ENCODE measurements around the gene APH1B. TPM values are rescaled to one million over a fixed set of nuclear protein-coding genes. Genes with fewer than 3 reads are reported as not detected.
A peak's percentile ranks its signal among the peaks of the same experiment; 100 is the strongest.

Gene APH1B
- total and polyA plus RNA-seq, 5 donors, result 6.0 to 13.4 (median 10.7) TPM

DNA sequence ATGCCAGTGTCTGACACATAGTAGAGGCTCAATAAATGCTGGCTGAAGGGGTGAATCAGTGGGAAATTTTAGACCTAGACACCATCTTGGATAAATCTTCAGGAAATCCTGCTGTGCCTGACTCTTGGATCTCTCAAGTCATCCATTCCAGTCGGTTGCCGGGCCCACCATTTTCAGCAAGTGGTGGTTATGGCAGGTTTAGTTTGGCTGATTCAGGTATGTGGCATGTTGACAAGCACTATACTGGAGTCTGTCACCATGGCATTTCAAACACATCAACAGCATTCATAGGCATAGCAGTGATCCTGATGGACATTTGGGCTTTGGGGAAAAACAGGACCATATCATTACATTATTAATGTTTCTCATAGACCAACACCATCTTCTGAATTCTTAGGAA, 25.7 kb upstream of the APH1B start:
- Histone ChIP-seq H3K27ac (ENCODE audit: low read length) (no peak overlapping the region), H3K27me3 (ENCODE audit: control insufficient read depth, insufficient read depth) (no peaks in the 10 kb centered on the region), H3K4me1 (ENCODE audit: control insufficient read depth, insufficient read depth, low read length) (peaks cover 2% of the 10 kb centered on the region), H3K4me3 (ENCODE audit: low read length) (no peak overlapping the region), H3K9me3 (ENCODE audit: control insufficient read depth, low read length) (no peaks in the 10 kb centered on the region)
- 89% methylated on average over 2 of the region's 2 CpGs for WGBS
- ATAC-seq (no peak), DNase-seq (no peak)
- intact Hi-C loops (cut with DNase I), result loop anchor here in 1 of 4 donors (10.0 kb wide), 1 partner anchor 57 kb away; no protein-coding TSS in a partner anchor

DNA sequence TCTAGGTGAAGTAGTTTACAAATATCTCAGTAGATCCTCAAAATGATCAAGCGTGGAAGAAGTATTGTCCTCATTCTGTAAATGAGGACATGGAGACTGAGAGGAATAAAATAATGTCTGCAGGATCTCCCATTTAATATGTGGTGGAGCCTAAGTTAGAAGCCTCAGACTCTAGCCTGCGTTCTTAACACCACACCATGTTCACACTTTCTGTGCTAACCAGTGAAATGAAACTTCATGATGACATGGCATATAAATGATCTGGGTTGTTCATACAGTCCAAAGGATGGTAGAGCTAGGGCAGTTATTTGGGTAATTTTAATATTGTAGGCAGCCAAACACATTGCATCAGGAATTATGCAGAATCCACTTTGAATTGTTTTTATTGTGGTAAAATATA, 25.1 kb upstream of the APH1B start:
- intact Hi-C loops (cut with DNase I), result loop anchor here in 1 of 4 donors (10.0 kb wide), 1 partner anchor 57 kb away; no protein-coding TSS in a partner anchor
- Histone ChIP-seq H3K27me3 (ENCODE audit: control insufficient read depth, insufficient read depth) (no peaks in the 10 kb centered on the region), H3K9me3 (ENCODE audit: control insufficient read depth, low read length) (no peaks in the 10 kb centered on the region), H3K27ac (ENCODE audit: low read length) (no peak overlapping the region), H3K4me1 (ENCODE audit: control insufficient read depth, insufficient read depth, low read length) (peaks cover 2% of the 10 kb centered on the region), H3K4me3 (ENCODE audit: low read length) (no peak overlapping the region)
- WGBS, result 95% methylated on average over 2 of the region's 2 CpGs
- no peak for DNase-seq
- no peak for ATAC-seq

DNA sequence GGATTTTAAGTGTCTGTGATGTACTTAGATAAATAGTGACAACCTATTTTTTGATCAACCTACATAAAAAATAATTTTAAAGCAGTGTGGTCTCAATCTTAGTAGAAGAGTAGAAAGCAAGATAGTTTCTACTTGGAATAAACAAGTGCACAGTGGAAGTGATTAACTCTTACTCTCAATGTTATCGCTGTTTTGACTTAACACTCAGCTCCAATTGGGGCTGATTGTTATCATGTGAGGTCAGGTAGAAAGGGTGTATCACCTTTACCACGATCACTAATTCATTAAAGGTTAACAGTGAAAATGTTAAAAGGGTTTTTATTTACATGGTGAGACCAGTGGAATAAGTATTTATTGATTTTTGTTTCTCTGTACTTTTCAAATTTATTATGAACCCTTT, 22.4 kb upstream of the APH1B start:
- WGBS, result 89% methylated on average over 2 of the region's 2 CpGs
- ATAC-seq (no peak), DNase-seq (no peak)
- Histone ChIP-seq H3K4me1 (ENCODE audit: control insufficient read depth, insufficient read depth, low read length) (no peaks in the 10 kb centered on the region), H3K9me3 (ENCODE audit: control insufficient read depth, low read length) (no peaks in the 10 kb centered on the region), H3K4me3 (ENCODE audit: low read length) (no peak overlapping the region), H3K27ac (ENCODE audit: low read length) (no peak overlapping the region), H3K27me3 (ENCODE audit: control insufficient read depth, insufficient read depth) (no peaks in the 10 kb centered on the region)
- intact Hi-C loops (cut with DNase I), result loop anchor here in 1 of 4 donors (10.0 kb wide), 1 partner anchor 60 kb away; no protein-coding TSS in a partner anchor

DNA sequence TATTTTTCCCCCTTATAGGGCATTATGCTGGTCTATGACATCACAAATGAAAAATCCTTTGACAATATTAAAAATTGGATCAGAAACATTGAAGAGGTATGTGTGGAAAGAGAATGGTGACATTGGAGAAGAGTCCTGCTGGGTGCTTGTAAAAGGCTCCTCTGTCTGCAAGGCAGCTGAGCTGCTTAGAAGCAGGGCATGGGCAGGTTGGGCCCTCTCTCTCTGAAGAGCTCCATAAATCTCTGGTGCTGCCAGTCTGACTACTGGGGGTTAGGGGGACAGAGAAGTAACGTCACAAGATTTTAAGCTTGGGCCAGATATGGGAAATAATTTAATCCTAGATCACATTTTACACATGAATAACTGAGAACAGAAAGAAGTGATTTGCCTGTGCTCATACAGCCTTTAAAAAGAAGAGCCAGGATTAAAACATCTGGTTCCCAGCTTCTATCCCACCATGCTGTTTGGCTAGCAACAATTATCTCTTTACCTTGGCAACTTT, 21.9 kb upstream of the APH1B start:
- Histone ChIP-seq H3K9me3 (ENCODE audit: control insufficient read depth, low read length) (no peaks in the 10 kb centered on the region), H3K4me1 (ENCODE audit: control insufficient read depth, insufficient read depth, low read length) (no peaks in the 10 kb centered on the region), H3K27ac (ENCODE audit: low read length) (no peak overlapping the region), H3K27me3 (ENCODE audit: control insufficient read depth, insufficient read depth) (no peaks in the 10 kb centered on the region), H3K4me3 (ENCODE audit: low read length) (no peak overlapping the region)
- DNase-seq, result no peak
- ATAC-seq, result no peak
- WGBS, result 72% methylated on average over 1 of the region's 1 CpG
- intact Hi-C loops (cut with DNase I), result loop anchor here in 1 of 4 donors (10.0 kb wide), 1 partner anchor 61 kb away; no protein-coding TSS in a partner anchor

DNA sequence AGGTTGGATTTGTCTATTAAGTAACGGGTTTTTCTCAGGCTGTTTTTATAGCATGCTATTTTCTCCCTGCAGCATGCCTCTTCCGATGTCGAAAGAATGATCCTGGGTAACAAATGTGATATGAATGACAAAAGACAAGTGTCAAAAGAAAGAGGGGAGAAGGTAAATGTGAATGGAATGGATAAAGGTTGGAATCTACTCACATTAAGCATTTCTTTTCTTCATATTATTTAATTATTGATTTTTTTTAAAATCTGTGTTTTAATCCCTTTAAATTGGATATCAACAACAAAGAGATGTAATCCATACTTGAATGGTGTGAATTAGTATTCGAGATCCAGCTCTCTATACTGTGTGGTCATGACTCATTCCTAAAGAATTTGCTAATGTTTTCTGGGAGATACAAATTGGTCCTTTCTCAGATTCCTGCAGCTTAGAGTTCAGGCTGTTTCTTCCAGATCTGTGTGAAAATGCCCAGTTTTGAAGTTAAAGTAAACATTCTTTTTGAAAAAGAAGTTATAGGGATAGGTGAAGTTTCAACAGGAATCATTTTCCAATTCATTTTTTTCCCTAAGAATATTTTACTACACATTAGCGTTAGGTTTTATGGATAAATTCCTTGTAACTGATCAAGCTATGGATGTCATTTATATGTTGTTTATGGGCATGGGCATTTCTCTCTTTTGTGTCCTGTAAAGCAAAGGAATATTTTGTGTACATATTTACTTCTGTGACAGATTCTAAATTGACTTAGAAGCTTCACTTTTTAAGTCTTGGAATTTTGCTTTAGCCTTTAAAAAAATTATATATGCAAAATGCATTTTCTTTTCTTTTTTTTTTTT, 20.8 kb upstream of the APH1B start:
- ATAC-seq (no peak), DNase-seq (no peak)
- 59% methylated on average over 5 of the region's 5 CpGs for WGBS
- H3K27ac ChIP-seq (ENCODE audit: low read length), result no peak overlapping the region
- intact Hi-C loops (cut with DNase I), result loop anchor here in 1 of 4 donors (10.0 kb wide), 1 partner anchor 62 kb away; no protein-coding TSS in a partner anchor
- no peaks in the 10 kb centered on the region for H3K27me3 ChIP-seq (ENCODE audit: control insufficient read depth, insufficient read depth)
- H3K9me3 ChIP-seq (ENCODE audit: control insufficient read depth, low read length), result no peaks in the 10 kb centered on the region
- no peaks in the 10 kb centered on the region for H3K4me1 ChIP-seq (ENCODE audit: control insufficient read depth, insufficient read depth, low read length)
- no peak overlapping the region for H3K4me3 ChIP-seq (ENCODE audit: low read length)

DNA sequence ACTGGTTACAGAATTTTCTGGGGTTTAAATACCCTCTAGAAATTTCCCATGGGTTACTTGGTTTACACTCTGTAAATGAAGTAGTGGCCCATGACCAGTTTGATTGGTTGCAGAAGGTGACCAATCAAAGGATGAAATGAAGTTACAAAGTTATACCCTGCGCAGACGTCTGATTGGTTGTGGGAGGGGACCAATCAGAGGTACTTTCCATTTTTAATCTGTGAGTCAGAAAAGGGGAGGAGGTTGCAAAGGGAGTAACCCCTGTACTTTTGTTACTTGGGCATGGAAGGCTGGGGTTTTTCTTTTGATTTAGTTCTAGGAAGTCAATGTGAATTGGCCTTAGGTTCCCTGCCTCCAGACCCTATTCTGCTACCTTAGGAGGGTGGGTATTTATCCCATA, 18.7 kb upstream of the APH1B start:
- DNase-seq, result no peak
- 98% methylated on average over 2 of the region's 2 CpGs for WGBS

DNA sequence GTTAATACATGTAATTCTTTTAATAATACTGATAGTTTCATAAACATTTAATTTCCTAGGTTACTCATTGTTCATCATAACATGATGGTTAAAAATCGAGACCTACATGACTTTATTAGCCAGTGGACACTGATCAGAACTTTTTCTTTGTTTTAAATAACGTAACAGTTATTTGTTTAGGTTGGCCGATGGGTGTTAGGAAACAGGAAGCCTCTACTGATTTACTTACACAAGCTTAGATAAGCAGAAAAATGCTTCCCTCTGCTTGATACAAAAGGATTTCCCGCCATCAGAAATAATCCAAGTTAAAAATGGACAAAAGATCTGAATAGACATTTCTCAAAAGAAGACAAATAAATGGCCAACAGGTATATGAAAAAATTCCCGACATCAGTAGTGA, 16.6 kb upstream of the APH1B start:
- Histone ChIP-seq H3K27me3 (ENCODE audit: control insufficient read depth, insufficient read depth) (no peaks in the 10 kb centered on the region), H3K27ac (ENCODE audit: low read length) (no peak overlapping the region), H3K9me3 (ENCODE audit: control insufficient read depth, low read length) (no peaks in the 10 kb centered on the region), H3K4me3 (ENCODE audit: low read length) (no peak overlapping the region), H3K4me1 (ENCODE audit: control insufficient read depth, insufficient read depth, low read length) (no peaks in the 10 kb centered on the region)
- WGBS, result 53% methylated on average over 5 of the region's 5 CpGs
- ATAC-seq (peak; percentile 38 to 78), DNase-seq (no peak)
- intact Hi-C loops (cut with DNase I), result no loop called here

More for the DNA sequence above, 18.7 kb upstream of the APH1B start:
- Histone ChIP-seq H3K27ac (ENCODE audit: low read length) (no peak overlapping the region), H3K9me3 (ENCODE audit: control insufficient read depth, low read length) (no peaks in the 10 kb centered on the region), H3K27me3 (ENCODE audit: control insufficient read depth, insufficient read depth) (no peaks in the 10 kb centered on the region), H3K4me1 (ENCODE audit: control insufficient read depth, insufficient read depth, low read length) (no peaks in the 10 kb centered on the region), H3K4me3 (ENCODE audit: low read length) (no peak overlapping the region)
- intact Hi-C loops (cut with DNase I), result loop anchor here in 1 of 4 donors (10.0 kb wide), 1 partner anchor 64 kb away; no protein-coding TSS in a partner anchor
- no peak for ATAC-seq

DNA sequence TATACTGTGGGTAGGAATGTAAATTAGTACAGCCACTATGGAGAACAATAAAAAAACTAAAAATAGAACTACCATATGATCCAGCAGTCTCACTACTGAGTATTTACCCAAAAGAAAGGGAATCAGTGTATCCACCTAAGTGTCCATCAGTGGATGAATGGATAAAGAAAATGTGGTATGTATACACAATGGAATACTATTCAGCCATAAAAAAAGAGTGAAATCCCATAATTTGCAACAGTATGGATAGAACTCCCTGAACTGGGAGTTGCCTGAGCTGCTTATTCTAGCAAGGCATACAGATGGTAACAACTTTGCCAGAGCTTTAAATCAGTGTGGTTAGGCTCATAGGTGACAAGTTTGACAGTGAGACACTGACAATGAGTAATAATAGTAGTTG, 16.1 kb upstream of the APH1B start:
- H3K27ac ChIP-seq (ENCODE audit: low read length), result no peak overlapping the region
- no peaks in the 10 kb centered on the region for H3K9me3 ChIP-seq (ENCODE audit: control insufficient read depth, low read length)
- no peaks in the 10 kb centered on the region for H3K4me1 ChIP-seq (ENCODE audit: control insufficient read depth, insufficient read depth, low read length)
- no peak overlapping the region for H3K4me3 ChIP-seq (ENCODE audit: low read length)
- intact Hi-C loops (cut with DNase I), result no loop called here
- no peaks in the 10 kb centered on the region for H3K27me3 ChIP-seq (ENCODE audit: control insufficient read depth, insufficient read depth)
- DNase-seq (no peak), ATAC-seq (no peak)

DNA sequence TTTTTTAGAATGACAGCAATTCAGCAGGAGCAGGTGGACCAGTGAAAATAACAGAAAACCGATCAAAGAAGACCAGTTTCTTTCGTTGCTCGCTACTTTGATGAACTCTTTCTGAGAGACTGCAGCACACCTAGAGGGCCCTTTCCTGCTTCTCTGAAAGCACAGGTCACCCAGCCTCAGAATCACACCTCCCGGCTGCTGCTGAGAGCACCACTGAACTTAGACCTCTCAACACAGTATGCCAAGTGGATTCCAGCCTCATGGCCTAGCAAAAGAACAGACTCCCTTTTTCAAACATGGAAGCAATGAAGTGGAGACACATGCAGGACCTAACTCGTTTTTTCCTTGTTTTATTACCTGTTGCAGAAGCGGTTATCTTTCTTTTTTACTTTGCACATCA, 13.9 kb upstream of the APH1B start:
- no peaks in the 10 kb centered on the region for H3K27me3 ChIP-seq (ENCODE audit: control insufficient read depth, insufficient read depth)
- H3K27ac ChIP-seq (ENCODE audit: low read length), result no peak overlapping the region
- ATAC-seq (no peak), DNase-seq (no peak)
- no peaks in the 10 kb centered on the region for H3K4me1 ChIP-seq (ENCODE audit: control insufficient read depth, insufficient read depth, low read length)
- intact Hi-C loops (cut with DNase I), result no loop called here
- no peaks in the 10 kb centered on the region for H3K9me3 ChIP-seq (ENCODE audit: control insufficient read depth, low read length)
- H3K4me3 ChIP-seq (ENCODE audit: low read length), result no peak overlapping the region
- 92% methylated on average over 6 of the region's 6 CpGs for WGBS

DNA sequence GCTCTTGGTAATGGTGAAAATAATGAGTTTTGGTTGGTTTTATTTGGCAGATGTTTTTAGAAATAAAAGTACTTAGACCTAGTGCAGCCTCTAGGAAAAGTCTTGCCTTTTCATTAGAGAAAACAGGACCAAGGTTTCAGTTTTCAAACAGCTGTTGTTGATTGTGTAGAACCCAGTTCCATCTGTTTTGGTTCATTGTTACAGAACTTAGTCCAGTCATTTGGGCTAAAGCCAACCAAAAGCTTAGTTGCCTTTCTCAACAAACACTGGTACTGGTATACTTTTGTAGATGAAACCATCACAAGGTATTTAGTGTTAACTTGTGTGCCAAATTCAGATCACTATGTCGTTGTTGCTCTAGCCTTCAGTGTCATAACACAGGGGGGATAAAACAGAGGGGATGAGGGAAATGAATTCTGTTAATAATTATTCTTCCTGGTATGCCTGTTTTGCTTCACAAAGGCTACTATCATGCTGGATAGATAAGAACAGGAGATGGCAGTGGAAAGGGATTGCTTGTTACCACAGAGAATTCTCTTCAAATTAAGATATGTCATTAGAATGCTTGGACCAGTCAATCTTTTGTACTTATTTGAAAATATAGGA, 12.6 kb upstream of the APH1B start:
- H3K27ac ChIP-seq (ENCODE audit: low read length), result no peak overlapping the region
- H3K27me3 ChIP-seq (ENCODE audit: control insufficient read depth, insufficient read depth), result no peaks in the 10 kb centered on the region
- ATAC-seq (no peak), DNase-seq (no peak)
- H3K4me1 ChIP-seq (ENCODE audit: control insufficient read depth, insufficient read depth, low read length), result no peaks in the 10 kb centered on the region
- intact Hi-C loops (cut with DNase I), result no loop called here
- H3K9me3 ChIP-seq (ENCODE audit: control insufficient read depth, low read length), result no peaks in the 10 kb centered on the region
- no peak overlapping the region for H3K4me3 ChIP-seq (ENCODE audit: low read length)
- WGBS, result 60% methylated on average over 1 of the region's 1 CpG

DNA sequence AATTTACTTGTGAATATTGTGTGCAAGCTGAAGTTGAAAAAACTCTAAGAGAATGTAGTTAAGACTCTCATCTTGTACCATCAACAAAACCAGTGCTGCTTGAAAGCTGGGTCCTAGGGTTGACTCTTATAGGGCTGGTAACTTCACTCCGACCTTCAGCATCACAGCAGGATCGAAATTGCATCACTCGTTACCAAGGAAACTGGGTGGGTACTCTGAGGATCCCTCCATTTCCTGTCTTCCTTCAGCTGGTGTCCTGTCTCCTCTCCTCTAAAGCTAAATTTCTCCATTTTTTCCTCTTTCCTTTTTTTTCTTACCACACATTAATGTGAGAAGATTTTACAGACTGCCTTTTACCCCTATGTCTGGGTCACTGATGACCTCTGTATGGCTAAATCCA, 3.0 kb upstream of the APH1B start:
- ATAC-seq, result no peak
- intact Hi-C loops (cut with DNase I), result loop anchor here in 1 of 4 donors (10.0 kb wide), 1 partner anchor 120 kb away; the partner anchor contains the start of gene RPS27L
- no peak for DNase-seq
- peaks cover 3% of the 10 kb centered on the region for H3K4me1 ChIP-seq (ENCODE audit: control insufficient read depth, insufficient read depth, low read length)
- 80% methylated on average over 3 of the region's 3 CpGs for WGBS
- H3K27me3 ChIP-seq (ENCODE audit: control insufficient read depth, insufficient read depth), result no peaks in the 10 kb centered on the region
- no peak overlapping the region for H3K27ac ChIP-seq (ENCODE audit: low read length)
- H3K4me3 ChIP-seq (ENCODE audit: low read length), result no peak overlapping the region
- H3K9me3 ChIP-seq (ENCODE audit: control insufficient read depth, low read length), result no peaks in the 10 kb centered on the region

Measured in right cardiac atrium (tissue), 5 donors.